Hepatic stellate cell (primary cell): ENCODE measurements around the gene CEP170B.
A peak's percentile ranks its signal among the peaks of the same experiment; 100 is the strongest.
"Not testable (repeated sequence)": the region's sequence is repeated elsewhere in the genome, so short reads cannot be mapped to it uniquely, and the experiment has no call there.

Experiments
- DNase-seq: peaks from one replicate; pipeline ENCODE4 v3.0.0; 2011; ENCODE audit warnings: low spot score

Gene CEP170B

GRCh38 chr14:104892531-104893434 is 27.7 kb downstream of the CEP170B start:
- DNase-seq, result peak; percentile 3

DNA sequence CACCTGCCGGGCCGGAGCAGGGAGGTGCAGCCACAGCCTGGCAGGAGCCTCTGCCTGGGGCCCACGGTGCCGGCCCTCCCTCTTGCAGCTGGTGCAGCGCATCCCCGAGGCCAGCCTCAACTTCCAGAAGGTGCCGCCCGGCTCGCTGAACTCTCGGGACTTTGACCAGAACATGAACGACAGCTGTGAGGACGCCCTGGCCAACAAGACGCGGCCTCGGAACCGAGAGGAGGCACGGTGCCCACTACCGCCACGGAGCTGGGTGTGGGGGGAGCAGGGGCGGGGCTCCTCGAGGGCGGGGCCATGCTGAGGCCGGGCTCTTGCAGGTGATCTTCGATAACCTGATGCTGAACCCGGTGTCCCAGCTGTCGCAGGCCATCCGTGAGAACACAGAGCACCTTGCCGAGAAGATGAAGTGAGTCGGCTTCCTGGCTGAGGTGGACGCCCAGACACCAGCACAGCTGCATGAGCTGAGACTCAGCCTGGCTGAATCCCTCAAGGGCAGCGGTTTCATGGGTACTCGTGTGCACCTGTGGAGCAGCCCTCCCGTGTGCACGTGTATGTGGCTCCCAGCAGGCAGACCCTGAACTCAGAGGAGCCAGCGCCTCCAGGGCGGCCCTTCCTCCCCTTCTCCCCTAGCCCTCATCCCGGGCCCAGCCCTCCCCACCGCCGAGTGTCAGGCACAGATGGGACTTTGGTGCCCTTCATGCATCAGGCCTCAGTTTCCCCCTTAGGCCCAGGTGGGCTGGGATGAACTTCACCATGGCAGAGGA is 28.6 kb downstream of the CEP170B start:
- DNase-seq, result no peak

- peak; percentile 3 for DNase-seq
Observed at GRCh38 chr14:104894331-104895206, 29.5 kb downstream of the CEP170B start.

DNA sequence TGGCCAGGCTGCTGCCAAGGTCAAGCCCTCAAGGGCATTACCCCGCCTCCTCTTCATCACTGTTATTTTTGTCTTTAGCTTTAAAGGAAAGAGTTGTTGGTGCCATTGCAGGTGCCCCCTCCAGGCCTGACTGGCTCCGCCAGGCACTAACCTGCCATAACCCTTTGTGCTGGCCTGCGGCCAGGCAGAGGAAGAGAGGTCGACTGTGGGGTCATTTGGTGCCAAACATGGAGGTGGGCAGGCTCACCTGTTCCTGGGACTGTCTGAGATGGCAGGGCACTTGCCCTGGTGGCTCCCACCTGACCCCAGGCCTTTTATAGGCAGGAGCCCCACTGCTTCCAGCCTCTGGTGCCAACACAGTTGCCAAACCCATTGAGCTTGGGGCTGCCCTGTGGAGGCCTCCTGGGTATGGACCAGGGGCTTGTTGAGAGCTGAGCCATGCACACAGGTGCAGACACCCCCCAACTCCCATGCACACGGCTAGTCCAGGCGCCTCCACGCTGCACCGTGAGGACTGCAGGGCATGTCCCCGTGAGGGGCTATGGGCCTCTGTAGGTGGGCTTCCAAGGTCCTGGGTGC is 30.2 kb downstream of the CEP170B start:
- peak; percentile 7 for DNase-seq

GRCh38 chr14:104895786-104896661 is 31.0 kb downstream of the CEP170B start:
- DNase-seq, result peak; percentile 21

- DNase-seq, result peak; percentile 4
Observed at GRCh38 chr14:104897330-104898194, 32.5 kb downstream of the CEP170B start.

DNA sequence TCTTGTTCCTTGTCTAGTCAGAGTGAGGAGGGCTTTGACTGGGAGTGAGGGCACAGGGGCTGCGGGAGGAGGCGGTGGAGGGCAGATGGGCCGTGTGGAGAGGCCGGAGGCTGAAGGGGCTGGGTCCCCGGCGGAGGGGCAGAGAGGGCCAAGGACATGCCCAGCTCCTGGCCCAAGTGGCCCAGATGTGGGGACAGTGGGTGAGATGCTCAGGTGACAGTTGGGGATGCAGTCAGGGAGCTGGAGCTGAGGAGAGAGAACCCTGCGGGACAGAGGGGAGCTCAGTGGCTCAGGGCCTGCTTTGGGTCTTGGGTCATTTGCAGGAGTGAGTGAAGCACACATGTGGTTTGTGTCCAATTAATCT is 33.1 kb downstream of the CEP170B start:
- DNase-seq, result peak; percentile 6

GRCh38 chr14:104898870-104899510 is 33.9 kb downstream of the CEP170B start:
- no peak for DNase-seq

DNA sequence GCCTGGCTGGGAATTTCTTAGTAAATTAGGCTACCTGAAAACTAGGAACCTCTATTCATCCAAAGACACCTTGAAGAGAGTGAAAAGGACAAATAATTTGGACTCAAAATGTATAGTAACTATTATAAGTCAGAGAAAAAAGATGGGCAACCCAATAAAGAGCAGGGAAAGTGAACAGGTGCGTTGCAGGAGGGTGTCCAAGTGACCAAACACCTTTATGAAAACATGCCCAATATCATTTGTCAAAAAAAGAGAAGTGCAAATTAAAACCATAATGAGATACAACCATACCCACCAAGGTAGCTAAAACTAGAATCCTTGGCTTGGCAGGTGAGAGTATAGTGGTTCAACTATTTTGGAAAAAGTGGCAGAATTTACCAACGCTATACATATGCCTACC is 34.7 kb downstream of the CEP170B start:
- no peak for DNase-seq

DNA sequence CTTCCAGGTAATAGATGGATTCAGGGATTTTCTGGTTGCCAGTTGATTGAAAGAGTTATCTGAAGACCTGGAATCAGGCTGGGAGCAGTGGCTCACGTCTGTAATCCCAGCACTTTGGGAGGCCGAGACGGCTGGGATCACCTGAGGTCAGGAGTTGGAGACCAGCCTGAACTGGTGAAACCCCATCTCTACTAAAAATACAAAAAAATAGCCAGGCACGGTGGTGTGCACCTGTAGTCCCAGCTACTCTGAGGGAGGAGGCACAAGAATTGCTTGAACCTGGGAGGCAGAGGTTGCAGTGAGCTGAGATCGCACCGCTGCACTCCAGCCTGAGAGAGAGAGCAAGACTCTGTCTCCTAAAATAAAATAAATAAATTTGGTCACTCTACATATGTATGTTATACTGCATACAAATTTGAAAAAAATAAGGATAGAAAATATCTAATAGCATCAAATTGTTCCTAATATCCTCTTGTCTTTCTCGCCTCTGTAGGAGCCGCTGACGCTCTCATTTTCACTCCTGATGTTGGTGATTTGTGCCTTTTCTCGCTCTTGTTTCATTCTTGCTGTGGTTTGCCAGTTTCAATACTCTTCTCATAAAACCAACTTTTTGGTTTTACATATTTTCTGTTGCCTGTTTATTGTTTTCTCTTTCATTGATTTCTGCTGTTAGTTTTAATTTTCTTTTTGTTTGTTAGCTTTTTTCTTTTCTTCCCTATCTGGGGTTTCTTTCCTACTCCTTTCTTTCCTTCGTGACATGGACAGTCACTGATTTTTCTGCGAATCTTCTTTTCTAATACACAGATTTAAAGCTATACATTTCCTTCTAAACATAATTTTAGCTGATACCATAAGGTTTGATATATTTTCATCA is 35.8 kb downstream of the CEP170B start:
- DNase-seq, result no peak

GRCh38 chr14:104903990-104904389 is 38.9 kb downstream of the CEP170B start:
- no peak for DNase-seq

- not testable (repeated sequence) for DNase-seq
Observed at GRCh38 chr14:104904650-104905578, 39.8 kb downstream of the CEP170B start.

- DNase-seq, result not testable (repeated sequence)
Observed at GRCh38 chr14:104905579-104905933, 40.5 kb downstream of the CEP170B start.

- no peak for DNase-seq
Observed at GRCh38 chr14:104908303-104908702, 43.2 kb downstream of the CEP170B start.

DNA sequence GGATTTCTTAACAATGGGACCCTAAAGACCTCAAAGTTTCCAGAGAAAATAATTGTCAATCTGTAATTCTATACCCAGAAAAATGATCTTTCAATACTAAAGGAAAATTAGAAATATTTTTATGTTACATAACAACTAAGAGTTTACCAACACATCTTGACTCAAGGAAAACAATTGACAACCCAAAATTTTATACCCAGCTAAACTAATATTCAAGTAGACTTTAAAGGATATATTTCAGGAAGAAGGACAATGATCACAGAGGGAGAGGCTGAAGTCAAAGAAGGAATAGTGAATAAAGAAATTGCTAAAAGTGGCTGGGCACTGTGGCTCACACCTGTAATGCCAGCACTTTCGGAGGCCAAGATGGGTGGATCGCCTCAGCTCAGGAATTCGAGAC is 47.0 kb downstream of the CEP170B start:
- DNase-seq, result no peak

DNA sequence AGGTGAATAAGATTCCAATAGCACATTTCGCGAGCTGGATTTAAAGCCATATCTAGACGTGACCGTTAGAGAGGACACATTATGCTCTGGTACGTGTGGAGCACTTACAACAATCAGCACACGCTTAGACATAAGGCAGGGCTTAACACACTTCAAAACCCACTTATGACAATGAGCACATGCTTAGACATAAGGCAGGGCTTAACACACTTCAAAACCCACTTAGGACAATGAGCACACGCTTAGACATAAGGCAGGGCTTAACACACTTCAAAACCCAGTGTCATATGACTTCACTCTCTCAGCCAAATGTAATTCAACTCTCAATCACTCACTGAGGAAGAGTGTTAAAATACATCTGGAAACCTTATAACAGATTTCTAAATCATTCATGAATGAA is 48.4 kb downstream of the CEP170B start:
- no peak for DNase-seq

DNA sequence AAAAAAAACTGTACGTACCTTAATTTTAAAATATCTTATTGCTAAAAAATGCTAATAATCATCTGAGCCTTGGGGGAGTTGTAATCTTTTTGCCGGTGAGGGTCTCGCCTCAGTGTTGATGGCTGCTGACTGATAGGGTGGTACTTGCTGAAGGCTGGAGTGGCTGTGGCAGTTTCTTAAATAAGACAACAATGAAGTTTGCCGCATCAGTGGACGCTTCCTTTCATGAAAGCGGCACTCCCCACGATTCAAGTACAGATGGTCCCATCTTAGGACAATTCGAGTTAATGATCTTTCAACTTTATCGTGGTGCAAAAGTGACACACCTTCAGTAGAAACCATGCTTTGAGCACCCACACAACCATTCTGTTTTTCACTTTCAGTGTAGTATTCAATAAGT is 52.0 kb downstream of the CEP170B start:
- DNase-seq, result no peak
